Central memory CD8-positive, alpha-beta T cell (primary cell): ENCODE measurements around the gene GRK2.

Experiments used
- ATAC-seq: fragments of 150-1000 bp; cut with Tn5 transposase; replicated peaks from 2 replicates; pipeline ENCODE4 v1.10.0; 2022; ENCODE audit warnings: mild to moderate bottlenecking, moderate FRiP score, moderate number of reproducible peaks; ENCODE audit not compliant: poor library complexity, severe bottlenecking; ENCODE audit errors: extremely low read depth
- DNase-seq, 2 donors: peaks; one replicate each; pipeline ENCODE4 v3.0.0; 2021; ENCODE audit warnings: low spot score in 2 of 2
- H3K27ac Mint-ChIP-seq: one replicate; pipeline ENCODE4 v1.8.0; 2022; ENCODE audit warnings: low read depth, mild to moderate bottlenecking, moderate library complexity, mixed read lengths
- H3K27me3 Mint-ChIP-seq: one replicate; pipeline ENCODE4 v1.8.0; 2022; ENCODE audit warnings: mixed read lengths
- H3K36me3 Mint-ChIP-seq: one replicate; pipeline ENCODE4 v1.8.0; 2022; ENCODE audit warnings: mild to moderate bottlenecking, moderate library complexity, mixed read lengths; ENCODE audit not compliant: insufficient read depth
- H3K4me1 Mint-ChIP-seq: one replicate; pipeline ENCODE4 v1.8.0; 2022; ENCODE audit warnings: mixed read lengths
- H3K4me3 Mint-ChIP-seq: one replicate; pipeline ENCODE4 v1.8.0; 2022; ENCODE audit warnings: mild to moderate bottlenecking, moderate library complexity, mixed read lengths
- H3K9me3 Mint-ChIP-seq: one replicate; pipeline ENCODE4 v1.8.0; 2022; ENCODE audit warnings: mixed read lengths

Gene GRK2

DNA sequence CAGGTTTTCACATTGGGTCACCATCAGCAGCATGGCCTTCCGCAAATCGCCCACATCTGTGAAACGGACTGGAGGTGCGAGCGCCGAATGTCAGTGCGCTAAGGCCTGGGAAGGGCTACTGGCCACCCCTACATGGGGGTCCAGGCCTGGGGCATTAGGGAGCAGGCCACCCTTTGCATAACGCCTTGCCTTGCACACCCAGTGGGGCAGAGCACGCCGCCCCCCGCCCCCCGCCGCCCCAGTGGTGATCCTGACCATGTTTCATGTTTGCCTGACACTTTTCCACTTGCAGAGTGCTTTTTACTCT is 2.6 kb downstream of the GRK2 start:
- peaks cover 63% of the 10 kb centered on the region for H3K4me1 Mint-ChIP-seq
- peak overlapping the region; percentile 98 for H3K27ac Mint-ChIP-seq
- H3K36me3 Mint-ChIP-seq, result peaks cover 53% of the 10 kb centered on the region
- no peak for ATAC-seq
- H3K9me3 Mint-ChIP-seq, result no peaks in the 10 kb centered on the region
- peak overlapping the region; percentile 99 for H3K4me3 Mint-ChIP-seq
- H3K27me3 Mint-ChIP-seq, result no peaks in the 10 kb centered on the region
- no peak for DNase-seq

DNA sequence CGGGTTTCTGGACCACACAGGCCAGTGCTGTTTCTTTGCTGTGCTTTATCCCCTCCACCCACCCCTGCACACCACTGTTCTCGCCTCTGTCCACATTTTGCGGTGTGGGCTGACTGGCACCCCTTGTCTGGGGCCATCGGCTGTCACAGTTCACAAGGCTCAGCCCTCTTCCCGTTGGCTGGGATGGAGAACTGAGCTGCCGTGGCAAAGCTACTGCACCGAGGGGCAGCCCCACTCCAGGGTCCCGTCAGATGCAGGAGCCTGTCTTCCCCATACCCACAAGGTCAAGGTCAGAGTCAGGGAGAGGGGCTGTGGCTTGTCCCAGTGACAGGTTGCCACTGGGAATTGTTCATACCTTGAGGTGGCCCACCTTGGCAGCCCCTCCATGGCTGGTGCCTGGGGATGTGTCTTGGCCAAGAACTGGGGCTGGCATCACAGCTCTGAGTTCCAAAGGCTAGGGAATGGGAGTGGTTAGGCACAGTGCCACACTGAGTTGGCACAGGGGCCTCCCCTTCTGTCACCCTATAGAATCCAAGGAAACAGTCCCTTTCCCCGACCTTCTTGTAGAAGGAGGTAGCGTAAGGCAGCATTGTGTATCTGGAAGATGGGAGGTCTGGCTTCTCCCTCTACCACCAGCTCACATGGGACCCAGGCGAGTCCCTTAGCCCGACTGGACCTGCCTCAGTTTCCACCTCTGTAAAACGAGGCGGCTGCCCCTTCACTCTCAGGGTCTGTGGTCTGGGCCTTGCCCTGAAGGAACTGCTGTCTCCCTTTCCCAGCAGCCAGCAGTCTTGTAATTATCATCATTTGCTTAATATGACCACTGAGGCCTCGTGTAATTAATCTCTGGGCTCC is 3.4 kb downstream of the GRK2 start:
- Mint-ChIP-seq H3K4me3 (peak overlapping the region; percentile 99), H3K27me3 (no peaks in the 10 kb centered on the region), H3K4me1 (peaks cover 66% of the 10 kb centered on the region), H3K36me3 (peaks cover 55% of the 10 kb centered on the region), H3K9me3 (no peaks in the 10 kb centered on the region), H3K27ac (peak overlapping the region; percentile 98)
- DNase-seq, result no peak
- no peak for ATAC-seq

DNA sequence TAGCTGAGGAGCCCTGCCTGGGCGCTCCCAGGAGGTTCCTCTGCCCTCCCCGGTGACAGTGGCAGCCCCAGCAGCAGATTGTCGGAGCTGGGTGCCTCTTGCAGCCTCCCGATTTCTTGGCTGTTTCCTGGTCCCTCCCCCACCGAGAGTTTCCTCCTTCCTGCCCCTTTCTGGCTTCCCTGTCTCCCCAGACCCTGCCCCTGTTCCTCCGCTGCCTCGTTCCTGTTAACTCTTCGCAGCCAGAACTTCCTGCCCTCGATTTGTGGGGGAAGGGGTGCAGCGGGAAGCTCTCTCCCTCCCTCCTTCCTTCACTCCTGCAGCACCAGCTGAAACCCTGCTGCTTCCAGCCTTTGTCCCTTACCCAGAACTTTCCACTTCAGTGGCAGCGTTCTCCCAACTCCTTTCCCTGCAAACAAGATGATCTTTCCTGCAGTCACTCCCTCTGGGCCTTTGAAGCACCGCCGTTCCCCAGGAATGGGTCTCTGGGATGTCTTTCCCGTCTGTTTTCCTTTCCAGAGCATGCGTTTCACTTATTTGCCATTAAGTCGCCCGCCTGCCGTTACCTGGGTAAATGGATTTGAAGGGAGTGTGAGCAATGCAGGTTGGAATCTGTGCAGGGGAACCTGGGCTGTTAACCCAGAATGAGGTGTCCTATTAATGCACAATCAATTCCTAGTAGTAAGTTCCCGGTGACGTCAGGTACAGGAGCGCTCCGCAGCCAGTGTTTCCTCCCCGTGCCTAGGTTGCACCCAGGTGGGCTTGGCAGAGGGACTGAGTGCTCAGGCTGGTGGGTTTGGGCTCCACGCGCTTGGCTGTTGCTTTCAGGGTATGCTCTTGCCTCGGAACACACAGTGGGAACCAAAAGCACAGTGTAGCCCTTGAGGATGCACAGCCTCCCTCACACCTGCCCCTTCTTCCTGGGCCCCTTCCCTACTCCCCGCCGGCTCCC is 4.3 kb downstream of the GRK2 start:
- Mint-ChIP-seq H3K36me3 (peaks cover 57% of the 10 kb centered on the region), H3K4me1 (peaks cover 63% of the 10 kb centered on the region), H3K9me3 (no peaks in the 10 kb centered on the region), H3K27me3 (no peaks in the 10 kb centered on the region), H3K27ac (peak overlapping the region; percentile 98), H3K4me3 (peak overlapping the region; percentile 99)
- DNase-seq (no peak), ATAC-seq (no peak)

DNA sequence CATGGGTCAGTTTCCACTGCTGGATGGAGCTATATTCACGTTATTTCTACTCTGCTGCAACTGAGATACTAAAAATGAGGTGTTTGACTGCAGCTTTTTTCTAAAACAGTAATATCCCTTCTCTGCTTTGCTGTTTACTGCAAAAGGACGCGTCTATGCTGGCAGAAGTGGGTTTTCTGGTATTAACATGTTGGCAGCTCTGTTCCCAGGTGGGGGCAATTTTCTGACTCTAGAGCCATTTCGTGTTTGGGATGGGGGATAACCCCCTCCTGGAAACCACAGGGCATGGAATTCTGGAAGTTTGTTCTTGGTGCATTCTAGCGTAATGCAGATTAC is 4.9 kb downstream of the GRK2 start:
- Mint-ChIP-seq H3K27ac (peak overlapping the region; percentile 98), H3K4me3 (peak overlapping the region; percentile 99), H3K9me3 (no peaks in the 10 kb centered on the region), H3K27me3 (no peaks in the 10 kb centered on the region), H3K36me3 (peaks cover 56% of the 10 kb centered on the region), H3K4me1 (peaks cover 64% of the 10 kb centered on the region)
- ATAC-seq (no peak), DNase-seq (no peak)

DNA sequence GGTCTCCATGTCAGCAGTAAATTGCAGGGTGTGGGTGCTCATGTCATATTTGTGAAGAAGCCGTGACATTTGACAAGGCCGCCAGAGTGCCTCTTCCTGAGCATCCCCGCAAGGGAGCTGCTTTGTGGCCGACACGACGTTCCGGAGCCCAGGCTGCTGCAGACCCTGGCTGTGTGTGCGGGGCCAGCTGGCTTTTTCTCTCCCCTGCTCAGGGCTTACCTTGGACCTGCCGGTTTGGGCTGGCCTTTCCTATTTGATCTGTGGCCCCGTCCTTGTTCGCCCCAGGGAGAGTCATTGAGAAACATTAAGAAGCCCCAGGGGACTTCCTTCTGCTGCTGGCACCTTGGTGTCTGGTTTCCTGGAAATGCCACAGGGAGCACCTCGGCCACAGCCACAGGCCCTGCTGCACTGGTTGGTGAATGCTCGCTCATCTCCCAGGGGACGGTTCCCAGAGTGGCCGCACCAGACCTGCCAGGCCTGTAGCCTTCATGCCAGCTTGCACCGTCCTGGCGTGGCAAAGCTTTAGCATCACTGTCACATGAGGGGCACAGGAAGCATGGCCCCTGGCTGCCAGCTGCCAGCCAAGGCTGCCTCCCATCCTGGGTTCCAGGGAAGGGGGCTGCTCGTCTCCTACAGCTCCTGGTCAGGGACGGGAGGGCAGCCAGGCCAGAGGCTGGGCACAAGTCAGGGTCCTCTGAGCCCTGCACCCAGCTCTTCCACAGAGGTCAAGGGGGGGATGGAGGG is 5.4 kb downstream of the GRK2 start:
- Mint-ChIP-seq H3K27me3 (no peaks in the 10 kb centered on the region), H3K27ac (peak overlapping the region; percentile 98), H3K36me3 (peaks cover 60% of the 10 kb centered on the region), H3K4me3 (peak overlapping the region; percentile 99), H3K4me1 (peaks cover 70% of the 10 kb centered on the region), H3K9me3 (no peaks in the 10 kb centered on the region)
- peak; percentile 21 for ATAC-seq
- DNase-seq, result peak in 1 of 2 donors; percentile 43

DNA sequence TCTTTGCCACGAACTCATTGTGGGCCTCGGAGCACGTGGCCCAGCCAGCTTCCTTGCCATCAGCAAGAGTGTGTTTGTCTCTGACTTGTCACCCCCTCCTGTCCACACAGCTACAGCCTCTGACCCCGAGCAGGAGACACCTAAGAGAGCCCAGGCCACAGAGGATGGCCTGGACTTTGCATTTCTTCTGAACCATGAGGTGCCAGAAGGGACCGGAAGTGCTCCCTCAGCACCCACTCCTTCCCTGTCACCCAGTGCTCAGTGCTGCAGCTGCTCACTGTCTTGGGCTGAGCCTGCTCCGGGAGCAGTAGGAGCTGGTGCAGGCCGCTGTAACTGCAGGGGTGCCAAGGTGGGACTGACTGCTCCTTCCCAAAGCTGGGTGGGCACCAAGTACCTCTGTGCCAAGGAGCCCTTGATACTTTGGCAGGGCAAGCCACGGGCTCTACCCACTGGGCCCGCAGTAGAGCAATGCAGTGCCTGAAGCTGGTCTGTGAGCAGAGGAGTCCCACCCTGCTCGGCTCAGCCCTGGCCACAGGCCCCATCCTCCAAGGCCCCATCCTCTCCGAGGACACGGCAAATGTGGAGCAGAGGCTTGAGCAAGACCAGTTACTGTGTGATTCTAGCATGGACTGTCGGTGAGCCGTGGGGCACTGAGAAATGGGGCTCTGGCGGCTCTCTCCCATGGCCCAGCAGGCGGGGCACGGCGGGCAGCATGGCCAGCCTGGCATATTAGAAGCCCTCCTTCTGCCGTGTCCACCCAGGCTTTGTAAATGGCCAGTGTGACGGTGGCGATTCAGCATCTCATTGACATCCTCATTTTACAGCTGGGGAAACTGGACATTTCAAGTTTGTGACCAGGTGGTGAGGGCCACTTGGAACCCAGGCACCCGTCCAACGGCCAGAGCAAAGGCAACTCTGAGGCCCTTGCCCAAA is 6.3 kb downstream of the GRK2 start:
- H3K4me3 Mint-ChIP-seq, result peak overlapping the region; percentile 99
- no peaks in the 10 kb centered on the region for H3K27me3 Mint-ChIP-seq
- ATAC-seq (no peak), DNase-seq (no peak)
- no peaks in the 10 kb centered on the region for H3K9me3 Mint-ChIP-seq
- H3K27ac Mint-ChIP-seq, result peak overlapping the region; percentile 98
- peaks cover 63% of the 10 kb centered on the region for H3K36me3 Mint-ChIP-seq
- H3K4me1 Mint-ChIP-seq, result peaks cover 70% of the 10 kb centered on the region

DNA sequence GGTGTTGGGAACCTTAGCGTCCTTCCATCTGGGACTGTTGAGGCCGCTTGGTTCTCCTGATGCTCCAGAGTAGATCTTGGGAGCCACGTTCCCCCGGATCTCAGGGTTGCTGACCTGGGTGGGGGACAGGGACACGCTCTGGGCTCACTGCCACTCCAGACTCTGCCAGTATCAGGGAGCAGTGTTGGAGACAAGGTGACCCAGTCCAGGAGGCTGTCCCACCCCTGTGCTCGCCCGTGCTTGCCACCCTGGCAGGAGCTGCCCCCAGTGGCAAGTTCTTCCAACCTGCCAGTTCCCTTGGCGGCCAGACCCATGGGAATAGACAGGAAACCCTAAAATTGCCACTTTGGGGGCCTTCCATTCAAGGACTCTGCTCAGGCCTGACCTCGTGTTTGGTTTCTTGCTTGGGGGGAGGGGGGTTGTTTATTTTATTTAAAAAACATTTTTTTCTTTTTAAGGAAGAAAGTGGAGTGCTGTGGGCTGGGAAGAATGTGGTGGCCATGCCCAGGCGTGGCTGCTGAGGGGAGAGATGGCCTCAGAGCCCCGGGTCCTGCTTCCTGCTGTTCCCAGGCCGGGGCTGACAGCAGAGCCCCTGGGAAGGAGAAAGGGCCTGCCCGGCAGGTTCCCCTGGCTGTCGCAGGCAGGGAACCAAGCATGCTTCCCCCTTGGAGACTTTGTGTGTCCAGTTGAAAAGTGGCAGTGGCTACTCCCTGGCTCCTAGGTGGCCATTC is 7.2 kb downstream of the GRK2 start:
- Mint-ChIP-seq H3K4me3 (peak overlapping the region; percentile 99), H3K27ac (peak overlapping the region; percentile 98), H3K4me1 (peaks cover 66% of the 10 kb centered on the region), H3K27me3 (no peaks in the 10 kb centered on the region), H3K36me3 (peaks cover 59% of the 10 kb centered on the region), H3K9me3 (no peaks in the 10 kb centered on the region)
- ATAC-seq (no peak), DNase-seq (no peak)

DNA sequence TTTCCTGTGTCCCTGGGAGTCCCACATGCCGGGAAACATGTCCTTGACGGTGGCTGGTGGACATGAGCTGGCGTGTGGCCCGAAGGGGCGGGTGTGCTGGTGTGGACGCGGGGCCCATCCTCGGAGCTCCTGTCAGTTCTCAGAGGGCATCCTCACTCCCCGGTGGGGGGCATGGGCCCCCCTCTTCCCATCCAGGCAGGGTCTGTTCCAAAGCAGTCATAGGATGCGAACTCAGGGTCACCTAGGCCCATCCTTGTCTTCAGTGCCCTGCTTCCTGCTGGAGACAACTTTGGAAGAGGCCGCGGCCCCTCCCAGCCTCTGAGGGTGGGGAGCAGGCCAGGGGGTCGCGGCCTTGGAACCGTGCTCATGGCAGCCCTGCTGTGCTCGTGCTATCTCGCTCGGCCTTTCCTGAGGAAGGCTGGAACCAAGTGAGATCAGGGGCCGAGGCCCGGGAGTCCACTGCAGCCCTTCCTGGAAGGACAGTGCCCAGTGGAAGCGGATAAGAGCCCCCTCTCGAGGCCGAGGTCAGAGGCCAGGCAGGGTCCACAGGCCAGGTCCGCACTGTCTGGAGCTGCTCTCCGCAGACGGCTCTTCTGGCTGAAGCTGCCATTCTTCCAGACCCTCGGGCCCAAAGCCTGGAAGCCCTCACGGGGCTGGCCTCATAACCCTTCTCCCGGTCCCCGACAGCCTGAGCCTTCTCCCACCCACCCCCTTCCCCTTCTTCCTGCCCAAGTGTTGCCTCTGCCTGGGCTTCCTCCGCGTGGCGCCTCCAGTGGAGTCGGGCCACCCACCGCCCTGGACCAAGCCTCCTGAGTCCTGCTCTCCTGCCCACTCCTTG is 8.7 kb downstream of the GRK2 start:
- Mint-ChIP-seq H3K9me3 (no peaks in the 10 kb centered on the region), H3K27ac (peak overlapping the region; percentile 98), H3K4me3 (peak overlapping the region; percentile 99), H3K27me3 (no peaks in the 10 kb centered on the region), H3K4me1 (peaks cover 66% of the 10 kb centered on the region), H3K36me3 (peaks cover 61% of the 10 kb centered on the region)
- ATAC-seq (no peak), DNase-seq (no peak)

DNA sequence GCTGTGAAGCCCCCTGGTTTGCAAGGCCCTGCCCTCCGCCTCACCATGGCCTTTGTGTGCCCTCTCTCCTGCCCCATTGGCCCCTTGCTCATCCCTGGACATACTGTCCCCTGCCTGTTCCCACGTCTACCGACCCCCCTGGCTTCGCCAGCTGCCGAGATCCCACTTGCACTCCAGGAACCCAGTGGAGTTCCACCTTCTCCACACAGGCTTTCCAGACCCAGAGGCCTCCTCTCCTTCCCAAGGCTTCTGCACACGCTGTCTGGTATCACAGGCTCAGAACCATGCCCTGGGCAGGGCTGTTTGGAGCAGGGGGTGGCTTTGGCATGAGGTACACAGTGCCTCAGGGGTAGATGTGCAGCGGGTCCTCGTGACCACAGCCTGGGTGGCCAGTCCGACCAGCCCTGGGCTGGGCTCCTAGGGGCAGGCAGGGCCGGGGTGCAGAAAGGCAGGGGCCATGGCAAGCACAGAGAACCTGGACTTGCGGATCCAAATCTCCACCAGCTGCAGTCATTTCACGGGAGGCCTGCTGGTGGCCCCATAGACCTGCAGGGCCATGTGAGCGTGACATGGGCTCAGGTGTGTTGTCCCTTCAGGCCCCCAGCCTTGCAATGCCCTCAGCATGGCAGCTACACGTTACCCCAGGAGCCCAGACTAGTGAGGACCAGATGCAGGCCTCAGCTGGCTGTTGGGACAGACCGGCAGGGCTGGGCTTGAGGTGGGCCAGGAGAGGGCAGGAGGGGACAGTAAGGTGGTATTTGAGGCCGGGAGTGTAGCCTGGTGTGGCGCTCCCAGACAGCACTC is 9.5 kb downstream of the GRK2 start:
- Mint-ChIP-seq H3K4me3 (peak overlapping the region; percentile 99), H3K27me3 (no peaks in the 10 kb centered on the region), H3K36me3 (peaks cover 57% of the 10 kb centered on the region), H3K27ac (peak overlapping the region; percentile 98), H3K4me1 (peaks cover 61% of the 10 kb centered on the region), H3K9me3 (no peaks in the 10 kb centered on the region)
- ATAC-seq, result no peak
- DNase-seq, result no peak

DNA sequence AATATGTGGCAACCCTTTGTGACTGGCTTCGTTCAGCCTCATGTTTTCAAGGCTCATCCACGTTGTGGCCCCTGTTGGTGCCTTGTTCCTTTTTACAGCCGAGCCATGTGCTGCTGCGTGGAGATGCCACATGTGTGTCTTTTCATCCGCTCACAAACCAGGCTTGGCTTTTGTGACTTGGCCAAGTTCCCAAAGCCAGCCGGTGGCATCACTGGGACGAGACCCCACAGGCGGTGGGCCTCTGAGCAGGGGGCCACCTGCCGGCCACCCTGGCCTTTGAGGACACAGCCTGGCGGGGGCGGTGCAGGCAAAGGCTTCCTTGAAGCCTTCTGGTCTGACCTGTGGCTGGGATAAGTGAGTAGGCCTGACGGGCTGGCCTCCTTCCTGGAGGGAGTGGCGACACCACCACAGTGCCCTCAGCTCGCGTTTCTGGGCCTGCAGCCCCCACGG is 10.5 kb downstream of the GRK2 start:
- no peak for DNase-seq
- Mint-ChIP-seq H3K36me3 (peaks cover 53% of the 10 kb centered on the region), H3K27ac (peak overlapping the region; percentile 98)

More for the DNA sequence above, 10.5 kb downstream of the GRK2 start:
- peak; percentile 16 for ATAC-seq
- no peaks in the 10 kb centered on the region for H3K27me3 Mint-ChIP-seq
- no peaks in the 10 kb centered on the region for H3K9me3 Mint-ChIP-seq
- peaks cover 52% of the 10 kb centered on the region for H3K4me1 Mint-ChIP-seq
- peak overlapping the region; percentile 99 for H3K4me3 Mint-ChIP-seq
